HG03196 (cell line): Measurements from ENCODE around the gene FBXO36.
"Not testable (repeated sequence)": the region's sequence is repeated elsewhere in the genome, so short reads cannot be mapped to it uniquely, and the experiment has no call there.

ENCODE experiments used
- ATAC-seq: cut with Tn5 transposase; IDR thresholded peaks from one replicate; pipeline ENCODE4 v1.9.1; 2021; ENCODE audit not compliant: unreplicated experiment

Gene FBXO36

DNA sequence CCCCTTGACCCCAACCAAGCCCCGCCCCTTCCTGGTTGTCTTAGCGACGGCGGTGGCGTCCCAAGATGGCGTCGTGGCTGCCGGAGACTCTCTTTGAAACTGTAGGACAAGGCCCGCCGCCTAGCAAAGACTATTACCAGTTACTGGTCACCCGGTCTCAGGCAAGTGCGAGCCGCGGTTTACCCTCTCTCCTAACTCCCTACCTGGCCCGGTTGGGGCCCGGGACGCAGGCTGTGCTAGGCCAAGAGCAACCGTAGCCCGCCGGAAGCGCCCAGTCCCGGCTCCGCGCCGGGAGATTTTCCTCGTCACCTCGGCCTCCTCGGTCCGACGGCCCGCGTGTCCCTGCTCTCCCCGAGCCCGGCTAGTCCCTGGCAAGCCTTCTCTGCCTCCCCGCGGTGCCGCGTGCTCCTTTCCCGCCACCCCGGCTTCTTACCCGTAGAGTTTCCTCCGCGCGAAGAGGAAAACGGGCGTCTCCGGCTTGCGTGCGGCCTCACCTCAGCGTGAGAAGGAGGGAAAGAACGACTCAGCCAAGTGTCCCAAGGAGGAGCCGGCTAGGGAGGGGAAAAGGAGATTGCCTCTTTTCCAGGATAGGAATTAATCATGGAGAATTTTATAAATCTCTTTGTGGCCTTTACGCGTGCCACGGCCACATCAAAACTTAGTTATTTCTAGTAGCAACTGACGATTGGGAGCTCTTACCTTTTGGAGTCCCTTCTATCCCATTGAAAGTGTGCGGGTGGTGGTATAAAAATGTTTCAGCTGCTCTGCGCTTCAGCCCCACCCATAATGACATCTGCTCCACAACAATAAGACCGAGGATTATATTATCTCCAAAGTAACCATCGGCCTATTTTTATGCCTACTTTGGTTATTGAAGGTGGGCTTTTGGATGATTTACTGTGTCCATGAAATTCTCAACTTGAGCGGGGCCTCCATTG, at the start of gene FBXO36:
Gene FBXO36 (plus strand): TSS at position 55 of the 938 bp plus-strand sequence. CDS start 11 bp downstream, at position 66.
- ATAC-seq = peak; percentile 67

GRCh38 chr2:229873123-229873581, 49.2 kb upstream of the FBXO36 start:
- ATAC-seq = peak; percentile 87

DNA sequence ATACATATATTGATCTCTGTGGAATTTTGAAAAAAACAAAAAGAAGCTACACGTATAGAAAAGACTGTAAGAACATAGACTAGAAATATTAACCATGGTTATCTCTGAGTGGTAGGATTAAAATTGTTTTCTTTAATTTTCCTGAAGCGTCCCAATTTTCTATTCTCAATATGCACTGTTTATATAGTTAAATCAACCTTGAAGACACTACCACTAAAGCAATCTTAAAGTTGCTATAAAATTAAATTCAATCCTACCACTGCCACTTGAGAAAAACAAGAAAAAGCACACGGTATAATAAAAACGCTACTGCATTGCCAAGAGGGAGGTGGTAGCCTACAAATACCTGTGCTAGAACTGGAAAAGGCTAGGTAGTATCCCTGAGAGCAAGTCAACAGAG, 47.7 kb upstream of the FBXO36 start:
- no peak for ATAC-seq

- no peak for ATAC-seq
Observed at GRCh38 chr2:229875549-229875948, 46.8 kb upstream of the FBXO36 start.

GRCh38 chr2:229879191-229879950, 42.9 kb upstream of the FBXO36 start:
- ATAC-seq = no peak

GRCh38 chr2:229880892-229881586, 41.3 kb upstream of the FBXO36 start:
- no peak for ATAC-seq

GRCh38 chr2:229882583-229882982, 39.7 kb upstream of the FBXO36 start:
- no peak for ATAC-seq

GRCh38 chr2:229884775-229885699, 37.3 kb upstream of the FBXO36 start:
- ATAC-seq = peak; percentile 53

DNA sequence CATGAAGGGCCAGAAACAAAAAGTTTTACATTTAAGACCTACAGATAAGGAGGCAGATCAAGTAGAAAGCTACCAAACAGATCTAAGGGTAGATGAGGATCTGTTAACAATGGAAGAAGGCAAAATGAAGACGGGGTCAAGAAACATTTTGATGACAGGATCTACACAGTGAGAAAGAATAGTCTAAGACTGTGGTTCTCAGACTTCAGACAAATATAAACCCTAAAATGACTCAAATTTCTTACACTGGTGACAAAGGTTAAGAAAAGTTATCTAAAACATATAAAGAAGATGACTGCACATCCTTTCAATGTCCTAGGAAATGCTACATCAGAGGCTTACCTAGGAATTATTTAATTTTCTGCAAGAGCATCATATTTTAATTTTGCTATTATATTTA, 34.9 kb upstream of the FBXO36 start:
- ATAC-seq = no peak

- no peak for ATAC-seq
Observed at GRCh38 chr2:229888031-229888430, 34.3 kb upstream of the FBXO36 start.

DNA sequence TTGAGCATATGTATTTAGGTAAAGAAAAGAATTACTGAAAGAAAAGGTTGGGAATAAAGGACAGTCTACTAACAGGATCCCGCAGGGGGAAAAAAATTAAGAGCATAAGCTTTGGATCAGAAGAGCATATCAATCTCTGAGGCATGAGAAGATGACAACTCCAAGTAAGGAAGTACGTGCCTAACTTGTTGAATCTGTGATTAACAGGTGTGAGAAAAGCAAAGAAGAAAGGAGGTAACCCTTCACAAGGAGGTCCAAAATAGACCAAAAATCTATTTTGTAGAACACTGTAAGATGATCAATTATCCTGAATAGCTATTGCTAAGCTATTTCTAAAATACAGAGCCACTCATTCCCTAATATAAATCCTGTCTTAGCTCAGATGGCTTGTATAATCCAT, 33.3 kb upstream of the FBXO36 start:
- ATAC-seq = no peak

GRCh38 chr2:229896857-229897256, 25.4 kb upstream of the FBXO36 start:
- ATAC-seq = no peak

GRCh38 chr2:229899604-229900003, 22.7 kb upstream of the FBXO36 start:
- ATAC-seq = no peak

DNA sequence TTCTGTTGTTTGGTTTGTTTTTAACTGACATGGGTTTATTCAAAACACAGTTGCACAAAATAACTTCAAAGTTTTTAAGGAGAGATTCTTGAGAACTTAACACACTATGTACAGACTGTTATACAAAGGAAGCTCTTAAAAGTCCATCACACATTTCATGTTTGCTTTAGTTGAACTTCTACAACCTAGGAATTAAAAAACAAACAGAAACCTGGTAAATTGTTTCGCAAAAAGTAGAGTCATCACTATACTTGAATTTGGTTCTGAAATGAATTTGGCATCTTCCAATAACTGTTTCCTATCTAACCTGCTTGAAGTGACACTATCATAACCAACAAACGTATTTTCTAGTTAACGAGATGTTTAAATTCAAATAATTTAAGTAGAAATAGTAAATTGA, 22.3 kb upstream of the FBXO36 start:
- no peak for ATAC-seq

DNA sequence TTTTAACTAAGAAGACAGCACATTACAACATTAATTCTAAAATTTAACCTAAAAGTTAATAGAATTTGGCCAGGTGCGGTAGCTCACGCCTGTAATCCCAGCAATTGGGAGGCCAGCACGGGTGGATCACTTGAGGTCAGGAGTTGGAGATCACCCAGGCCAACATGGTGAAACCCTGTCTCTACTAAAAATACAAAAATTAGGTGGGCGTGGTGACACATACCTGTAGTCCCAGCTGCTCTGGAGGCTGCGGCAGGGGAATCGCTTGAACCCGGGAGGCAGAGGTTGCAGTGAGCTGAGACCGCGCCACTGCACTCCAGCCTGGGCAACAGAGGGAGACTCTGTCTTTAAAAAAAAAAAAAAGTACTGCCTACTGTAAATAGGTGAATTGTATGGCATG, 21.8 kb upstream of the FBXO36 start:
- not testable (repeated sequence) for ATAC-seq

GRCh38 chr2:229901819-229902218, 20.5 kb upstream of the FBXO36 start:
- no peak for ATAC-seq

- ATAC-seq = no peak
Observed at GRCh38 chr2:229903037-229903436, 19.3 kb upstream of the FBXO36 start.

GRCh38 chr2:229905601-229906000, 16.7 kb upstream of the FBXO36 start:
- ATAC-seq = no peak

- no peak for ATAC-seq
Observed at GRCh38 chr2:229909090-229909489, 13.2 kb upstream of the FBXO36 start.

GRCh38 chr2:229910147-229910831, 12.0 kb upstream of the FBXO36 start:
- peak; percentile 23 for ATAC-seq
